ENCODE data around the gene ZDHHC6.

- TF ChIP-seq, protein P1, sequence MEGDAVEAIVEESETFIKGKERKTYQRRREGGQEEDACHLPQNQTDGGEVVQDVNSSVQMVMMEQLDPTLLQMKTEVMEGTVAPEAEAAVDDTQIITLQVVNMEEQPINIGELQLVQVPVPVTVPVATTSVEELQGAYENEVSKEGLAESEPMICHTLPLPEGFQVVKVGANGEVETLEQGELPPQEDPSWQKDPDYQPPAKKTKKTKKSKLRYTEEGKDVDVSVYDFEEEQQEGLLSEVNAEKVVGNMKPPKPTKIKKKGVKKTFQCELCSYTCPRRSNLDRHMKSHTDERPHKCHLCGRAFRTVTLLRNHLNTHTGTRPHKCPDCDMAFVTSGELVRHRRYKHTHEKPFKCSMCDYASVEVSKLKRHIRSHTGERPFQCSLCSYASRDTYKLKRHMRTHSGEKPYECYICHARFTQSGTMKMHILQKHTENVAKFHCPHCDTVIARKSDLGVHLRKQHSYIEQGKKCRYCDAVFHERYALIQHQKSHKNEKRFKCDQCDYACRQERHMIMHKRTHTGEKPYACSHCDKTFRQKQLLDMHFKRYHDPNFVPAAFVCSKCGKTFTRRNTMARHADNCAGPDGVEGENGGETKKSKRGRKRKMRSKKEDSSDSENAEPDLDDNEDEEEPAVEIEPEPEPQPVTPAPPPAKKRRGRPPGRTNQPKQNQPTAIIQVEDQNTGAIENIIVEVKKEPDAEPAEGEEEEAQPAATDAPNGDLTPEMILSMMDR (IDR thresholded peaks at IDR 0.05) = no peak
- no peak for TF ChIP-seq POLR2A (IDR thresholded peaks at IDR 0.05)
Observed at GRCh38 chr10:112383325-112383724, 63.4 kb downstream of the ZDHHC6 start.

All from testis (tissue), 2 donors.